OCI-LY7 (cell line): ENCODE measurements around the gene HOMER3.

Source experiments
- EZH2phosphoT487 ChIP-seq: fragments of 200-600 bp; sonication (generic); IDR thresholded peaks from 2 replicates; pipeline ENCODE4 v1.6.1; 2018; ENCODE audit warnings: low read depth, borderline replicate concordance, mild to moderate bottlenecking, mixed run types, antibody characterized with exemption, low read length, moderate library complexity, mixed read lengths
- TF ChIP-seq, protein P1 (sequence below): fragments of 200-600 bp; sonication (generic); conservative IDR thresholded peaks from 2 replicates; pipeline ENCODE4 v1.5.1; 2014; ENCODE audit warnings: mild to moderate bottlenecking, antibody characterized with exemption, low read length, moderate library complexity, mixed read lengths

DNA sequence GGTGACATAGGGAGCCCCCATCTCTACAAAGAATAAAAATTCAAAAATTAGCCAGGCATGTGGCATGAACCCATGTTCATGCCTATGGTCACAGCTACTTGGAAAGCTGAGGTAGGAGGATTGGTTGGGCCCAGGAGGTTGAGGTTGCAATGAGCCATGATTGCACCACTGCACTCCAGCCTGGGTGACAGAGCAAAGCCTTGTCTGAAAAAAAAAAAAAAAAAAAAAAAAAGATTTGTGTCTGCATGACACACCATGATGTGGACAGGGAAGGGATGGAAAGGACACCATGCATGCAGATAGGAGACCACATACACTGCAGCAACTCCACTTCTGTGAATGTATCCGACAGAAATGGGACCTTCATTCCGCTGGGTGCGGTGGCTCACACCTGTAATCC is 34.0 kb upstream of the HOMER3 start:
- TF ChIP-seq, protein P1, sequence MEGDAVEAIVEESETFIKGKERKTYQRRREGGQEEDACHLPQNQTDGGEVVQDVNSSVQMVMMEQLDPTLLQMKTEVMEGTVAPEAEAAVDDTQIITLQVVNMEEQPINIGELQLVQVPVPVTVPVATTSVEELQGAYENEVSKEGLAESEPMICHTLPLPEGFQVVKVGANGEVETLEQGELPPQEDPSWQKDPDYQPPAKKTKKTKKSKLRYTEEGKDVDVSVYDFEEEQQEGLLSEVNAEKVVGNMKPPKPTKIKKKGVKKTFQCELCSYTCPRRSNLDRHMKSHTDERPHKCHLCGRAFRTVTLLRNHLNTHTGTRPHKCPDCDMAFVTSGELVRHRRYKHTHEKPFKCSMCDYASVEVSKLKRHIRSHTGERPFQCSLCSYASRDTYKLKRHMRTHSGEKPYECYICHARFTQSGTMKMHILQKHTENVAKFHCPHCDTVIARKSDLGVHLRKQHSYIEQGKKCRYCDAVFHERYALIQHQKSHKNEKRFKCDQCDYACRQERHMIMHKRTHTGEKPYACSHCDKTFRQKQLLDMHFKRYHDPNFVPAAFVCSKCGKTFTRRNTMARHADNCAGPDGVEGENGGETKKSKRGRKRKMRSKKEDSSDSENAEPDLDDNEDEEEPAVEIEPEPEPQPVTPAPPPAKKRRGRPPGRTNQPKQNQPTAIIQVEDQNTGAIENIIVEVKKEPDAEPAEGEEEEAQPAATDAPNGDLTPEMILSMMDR = no peak
- no peak for TF ChIP-seq EZH2phosphoT487
